ENCODE measurements around the gene STX19. TPM values are rescaled to one million over a fixed set of nuclear protein-coding genes. Genes with fewer than 3 reads are reported as not detected.
A peak's percentile ranks its signal among the peaks of the same experiment; 100 is the strongest.

STX19 gene
- total RNA-seq, 1 donor from 2014 or later, result not detected

- Mint-ChIP-seq H3K4me3 (ENCODE audit: unreplicated experiment) (peak within 1 kb of the TSS; percentile 92), H3K27ac (ENCODE audit: unreplicated experiment) (peak within 1 kb of the TSS; percentile 92), H3K9me3 (ENCODE audit: unreplicated experiment) (peaks cover 2% of the 10 kb centered on the region), H3K27me3 (ENCODE audit: low read depth, unreplicated experiment) (peaks cover 7% of the 10 kb centered on the region), H3K36me3 (ENCODE audit: low read depth, unreplicated experiment) (no peaks in the 10 kb centered on the region), H3K4me1 (ENCODE audit: low read depth, unreplicated experiment) (peaks cover 6% of the 10 kb centered on the region)
- H3K27ac ChIP-seq (ENCODE audit: low read depth, low read length), result peak within 1 kb of the TSS; percentile 91
- peak; percentile 94 for FAIRE-seq
- peak; percentile 98 for DNase-seq (ENCODE audit: low read depth)
- H3K79me2 ChIP-seq (ENCODE audit: insufficient read depth, low read length), result peaks cover 43% of the 10 kb centered on the region
- no peaks in the 10 kb centered on the region for H3K27me3 ChIP-seq (ENCODE audit: insufficient read depth, low read length)
- peak within 1 kb of the TSS; percentile 86 for H3K9ac ChIP-seq (ENCODE audit: low read length)
- no peaks in the 10 kb centered on the region for H3K9me3 ChIP-seq (ENCODE audit: insufficient read depth, low read depth, low read length)
- no peaks in the 10 kb centered on the region for H3K36me3 ChIP-seq (ENCODE audit: insufficient read depth, low read length)
- TF ChIP-seq EZH2 (IDR thresholded peaks at IDR 0.05; ENCODE audit: insufficient read depth, low read length), result no peak
- TF ChIP-seq CTCF (IDR thresholded peaks at IDR 0.05; ENCODE audit: insufficient read depth, low read depth, low read length), result no peak
- H3K4me1 ChIP-seq (ENCODE audit: insufficient read depth, low read length), result peaks cover 4% of the 10 kb centered on the region
- H2AFZ ChIP-seq (ENCODE audit: low read depth, low read length), result peak within 1 kb of the TSS; percentile 81
- H3K4me2 ChIP-seq (ENCODE audit: low read length), result peak within 1 kb of the TSS; percentile 91
- H4K20me1 ChIP-seq (ENCODE audit: insufficient read depth, low read length), result no peaks in the 10 kb centered on the region
- peak within 1 kb of the TSS; percentile 87 for H3K4me3 ChIP-seq (ENCODE audit: insufficient read depth, low read depth, low read length)
Measured at GRCh38 chr3:93979850-93980676, 48.3 kb downstream of the STX19 start, which contains the start of gene ARL13B. TSS of gene ARL13B (plus strand) at chr3:93980155. CDS start at chr3:93980424, 269 bp downstream.

- H4K20me1 ChIP-seq (ENCODE audit: insufficient read depth, low read length), result no peaks in the 10 kb centered on the region
- DNase-seq (ENCODE audit: low read depth), result peak; percentile 70
- TF ChIP-seq CTCF (IDR thresholded peaks at IDR 0.05; ENCODE audit: insufficient read depth, low read depth, low read length) (no peak), EZH2 (IDR thresholded peaks at IDR 0.05; ENCODE audit: insufficient read depth, low read length) (no peak)
- peak within 1 kb of the TSS; percentile 84 for H3K4me3 Mint-ChIP-seq (ENCODE audit: unreplicated experiment)
- peak within 1 kb of the TSS; percentile 85 for H3K27ac Mint-ChIP-seq (ENCODE audit: unreplicated experiment)
- peaks cover 18% of the 10 kb centered on the region for H3K4me1 Mint-ChIP-seq (ENCODE audit: low read depth, unreplicated experiment)
- peak within 1 kb of the TSS; percentile 99 for H2AFZ ChIP-seq (ENCODE audit: low read depth, low read length)
- no peaks in the 10 kb centered on the region for H3K36me3 ChIP-seq (ENCODE audit: insufficient read depth, low read length)
- H3K9me3 ChIP-seq (ENCODE audit: insufficient read depth, low read depth, low read length), result no peaks in the 10 kb centered on the region
- no peaks in the 10 kb centered on the region for H3K79me2 ChIP-seq (ENCODE audit: insufficient read depth, low read length)
- H3K36me3 Mint-ChIP-seq (ENCODE audit: low read depth, unreplicated experiment), result no peaks in the 10 kb centered on the region
- H3K4me2 ChIP-seq (ENCODE audit: low read length), result peak within 1 kb of the TSS; percentile 86
- peaks cover 7% of the 10 kb centered on the region for H3K27me3 Mint-ChIP-seq (ENCODE audit: low read depth, unreplicated experiment)
- H3K27me3 ChIP-seq (ENCODE audit: insufficient read depth, low read length), result no peaks in the 10 kb centered on the region
- H3K4me3 ChIP-seq (ENCODE audit: insufficient read depth, low read depth, low read length), result peak within 1 kb of the TSS; percentile 70
- peaks cover 4% of the 10 kb centered on the region for H3K4me1 ChIP-seq (ENCODE audit: insufficient read depth, low read length)
- peak within 1 kb of the TSS; percentile 82 for H3K9ac ChIP-seq (ENCODE audit: low read length)
- H3K27ac ChIP-seq (ENCODE audit: low read depth, low read length), result peak within 1 kb of the TSS; percentile 34
- no peaks in the 10 kb centered on the region for H3K9me3 Mint-ChIP-seq (ENCODE audit: unreplicated experiment)
- peak; percentile 13 for FAIRE-seq
Measured at GRCh38 chr3:93973131-93974126, 55.0 kb downstream of the STX19 start, which contains the start of gene PROS1. TSS of gene PROS1 (minus strand) at chr3:93973896. CDS start at chr3:93973749, 147 bp downstream.
